Common myeloid progenitor, CD34-positive (primary cell): ENCODE results near the gene SLC7A11.
"Not testable (repeated sequence)": the region's sequence is repeated elsewhere in the genome, so short reads cannot be mapped to it uniquely, and the experiment has no call there.

Experiments used
- CTCF ChIA-PET: fragments of 350-600 bp; sonication (Branson Sonifier 250); formaldehyde crosslinking; loops from one replicate; lab custom pipeline; 2021; ENCODE audit warnings: antibody characterized with exemption; lab: Charles Lee
- POLR2A ChIA-PET: fragments of 350-600 bp; sonication (Branson Sonifier 250); formaldehyde crosslinking; loops from one replicate; lab custom pipeline; 2021; ENCODE audit warnings: antibody characterized with exemption; lab: Charles Lee
- DNase-seq, 3 donors: peaks; one replicate each; pipeline versions ENCODE4 v3.0.0 to v3.0.0-alpha.2; 2013
- H3K27ac ChIP-seq, 2 experiments: 1 replicate in 1 of 2; 2 replicates in 1 of 2; pipeline ENCODE4 v1.7.0; 2013; ENCODE audit warnings: inconsistent platforms in 2 of 2, low read length in 2 of 2, mild to moderate bottlenecking in 2 of 2, low read depth in 1 of 2, moderate library complexity in 1 of 2; ENCODE audit not compliant: severe bottlenecking in 2 of 2, insufficient read depth in 1 of 2, poor library complexity in 1 of 2
- H3K27me3 ChIP-seq, 5 experiments: replicated peaks in 2 of 5; 1 replicate in 3 of 5; 2 replicates in 2 of 5; pipeline versions ENCODE4 v1.6.1 to v1.7.0; 2013; ENCODE audit warnings: low read length in 4 of 5, mild to moderate bottlenecking in 2 of 5, moderate library complexity in 2 of 5, inconsistent platforms in 1 of 5; ENCODE audit not compliant: insufficient read depth in 5 of 5, control insufficient read depth in 4 of 5
- H3K36me3 ChIP-seq, 4 experiments: 1 replicate in 2 of 4; 2 replicates in 2 of 4; pipeline versions ENCODE4 v1.6.1 to v1.7.0; 2013; ENCODE audit warnings: low read length in 3 of 4, control low read depth in 1 of 4, mild to moderate bottlenecking in 1 of 4; ENCODE audit not compliant: control insufficient read depth in 4 of 4, insufficient read depth in 4 of 4
- H3K4me1 ChIP-seq, 4 experiments: 1 replicate in 3 of 4; 2 replicates in 1 of 4; pipeline versions ENCODE4 v1.6.1 to v1.7.1; 2013; ENCODE audit warnings: low read length in 3 of 4, mild to moderate bottlenecking in 3 of 4, control low read depth in 1 of 4, inconsistent platforms in 1 of 4, moderate library complexity in 1 of 4; ENCODE audit not compliant: control insufficient read depth in 4 of 4, insufficient read depth in 4 of 4; ENCODE audit errors: control extremely low read depth in 1 of 4
- H3K4me3 ChIP-seq, 7 experiments: 1 replicate in 4 of 7; 2 replicates in 3 of 7; pipeline versions ENCODE4 v1.5.1 to v1.7.0; 2013; ENCODE audit warnings: mild to moderate bottlenecking in 7 of 7, low read length in 6 of 7, moderate library complexity in 6 of 7, inconsistent platforms in 2 of 7, low read depth in 2 of 7, control low read depth in 1 of 7; ENCODE audit not compliant: insufficient read depth in 4 of 7, control insufficient read depth in 1 of 7; ENCODE audit errors: extremely low read depth in 1 of 7
- H3K9me3 ChIP-seq, 5 experiments: 1 replicate in 4 of 5; 2 replicates in 1 of 5; pipeline versions ENCODE4 v1.6.1 to v1.7.1; 2013; ENCODE audit warnings: low read length in 4 of 5, mild to moderate bottlenecking in 2 of 5, inconsistent platforms in 1 of 5, low read depth in 1 of 5, moderate library complexity in 1 of 5; ENCODE audit not compliant: control insufficient read depth in 4 of 5, insufficient read depth in 2 of 5; ENCODE audit errors: control extremely low read depth in 1 of 5
- WGBS: methylation state at CpG from one replicate; pipeline ENCODE4 v1.1.5; 2013; ENCODE audit not compliant: insufficient coverage; 5-methylcytosine and 5-hydroxymethylcytosine counted together

Gene SLC7A11

DNA sequence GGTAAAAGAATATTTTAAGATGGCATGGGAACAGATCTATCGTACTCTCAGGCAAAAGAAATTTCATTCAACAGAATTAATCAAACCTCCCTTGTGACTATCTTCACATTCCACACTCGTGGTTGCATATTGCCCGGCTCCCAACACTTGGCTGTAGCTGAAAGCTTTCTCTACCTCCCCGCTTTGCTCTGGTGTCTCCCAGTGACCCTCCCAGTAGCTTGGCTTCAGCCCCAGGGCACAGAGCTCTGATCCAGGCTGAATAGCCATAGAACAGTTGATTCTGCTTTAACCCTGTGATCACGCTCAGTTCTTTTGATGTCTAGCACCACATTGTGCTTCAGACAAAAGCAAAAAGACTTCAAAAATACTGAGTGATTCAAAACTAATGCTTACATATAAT, 24.6 kb downstream of the SLC7A11 start:
- no peak for DNase-seq
- WGBS: 100% methylated on average over 3 of the region's 5 CpGs
- POLR2A ChIA-PET: no interaction called here
- Histone ChIP-seq H3K4me1 (no peaks in the 10 kb centered on the region), H3K27me3 (no peaks in the 10 kb centered on the region), H3K4me3 (no peak overlapping the region), H3K36me3 (peaks cover 0 to 4% (median 0%) of the 10 kb centered on the region in 4 experiments), H3K9me3 (no peaks in the 10 kb centered on the region), H3K27ac (no peak overlapping the region)
- CTCF ChIA-PET: interaction anchor here (1.5 kb wide), 1 partner anchor 13 kb away, joined by 4 read pairs; no protein-coding TSS in a partner anchor

DNA sequence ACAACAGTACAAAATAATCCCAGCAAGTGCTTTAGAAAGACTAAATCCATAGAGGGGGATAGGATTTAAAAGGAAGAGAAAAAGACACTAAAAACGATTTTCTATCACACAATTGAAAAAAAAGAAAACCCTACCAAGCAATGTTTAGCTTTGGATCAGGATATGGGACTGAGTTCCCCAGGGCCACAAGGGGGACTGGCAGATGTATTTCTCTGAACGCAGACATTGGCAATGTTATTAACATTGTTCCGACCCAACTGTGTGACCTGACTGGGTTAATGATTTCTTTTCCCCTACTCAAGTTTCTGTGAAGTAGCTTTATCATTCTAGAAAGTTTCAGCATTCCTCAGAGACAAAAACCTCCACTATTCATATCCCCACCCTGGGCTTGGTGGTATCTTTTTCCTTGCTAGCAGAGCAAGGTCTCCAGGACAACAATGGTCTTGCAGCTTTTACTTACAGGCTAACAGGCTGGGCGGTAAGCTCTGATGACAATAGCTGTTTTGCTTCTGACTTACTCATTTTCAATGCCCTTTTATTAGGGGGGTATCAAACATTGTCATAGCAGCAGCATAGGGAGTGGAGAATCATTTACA, 25.8 kb downstream of the SLC7A11 start:
- WGBS: 90% methylated on average over 3 of the region's 4 CpGs
- H3K36me3 ChIP-seq: peaks cover 0 to 4% (median 0%) of the 10 kb centered on the region in 4 experiments
- no peaks in the 10 kb centered on the region for H3K9me3 ChIP-seq
- POLR2A ChIA-PET: no interaction called here
- CTCF ChIA-PET: interaction anchor here (1.3 kb wide), 1 partner anchor 13 kb away, joined by 4 read pairs; no protein-coding TSS in a partner anchor
- H3K4me3 ChIP-seq: no peak overlapping the region
- no peak for DNase-seq
- no peaks in the 10 kb centered on the region for H3K27me3 ChIP-seq
- no peak overlapping the region for H3K27ac ChIP-seq
- H3K4me1 ChIP-seq: no peaks in the 10 kb centered on the region

DNA sequence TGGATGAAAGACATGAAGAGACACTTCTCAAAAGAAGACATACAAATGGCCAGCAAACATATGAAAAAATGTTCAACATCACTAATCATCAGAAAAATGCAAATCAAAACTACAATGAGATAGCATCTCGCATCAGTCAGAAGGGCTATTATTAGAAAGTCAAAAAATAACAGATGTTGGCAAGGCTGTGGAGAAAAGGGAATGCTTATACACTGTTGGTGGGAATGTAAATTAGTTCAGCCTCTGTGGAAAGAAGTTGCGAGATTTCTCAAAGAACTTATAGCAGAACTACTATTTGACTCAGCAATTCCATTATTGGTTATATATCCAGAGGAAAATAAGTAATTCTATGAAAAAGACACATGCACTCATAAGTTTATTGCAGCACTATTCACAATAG, 31.6 kb downstream of the SLC7A11 start:
- H3K4me1 ChIP-seq, H3K9me3 ChIP-seq, CTCF ChIA-PET, DNase-seq, H3K27ac ChIP-seq, POLR2A ChIA-PET, H3K36me3 ChIP-seq, H3K4me3 ChIP-seq, H3K27me3 ChIP-seq: not testable (repeated sequence)
- no CpG with 5 or more reads among the region's 2 CpGs for WGBS

DNA sequence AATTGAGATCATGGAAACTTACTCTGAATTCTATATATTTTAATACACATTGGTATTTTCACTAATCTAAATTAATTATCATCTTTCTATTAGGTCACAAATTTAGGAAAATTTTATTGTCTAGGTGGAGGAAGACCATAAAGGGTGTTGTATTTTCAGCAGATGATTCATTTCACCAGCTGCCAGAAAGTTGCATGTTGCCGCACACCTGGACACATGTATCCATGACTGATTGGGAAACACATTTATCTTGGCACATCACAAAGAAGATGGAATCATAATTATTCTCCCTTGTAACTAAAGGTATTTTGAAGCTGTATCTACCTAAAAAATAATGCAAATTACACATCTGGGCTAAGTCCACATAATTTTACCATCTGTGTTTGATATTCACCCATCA, 33.1 kb downstream of the SLC7A11 start:
- Histone ChIP-seq H3K27me3 (no peaks in the 10 kb centered on the region), H3K9me3 (no peaks in the 10 kb centered on the region), H3K36me3 (no peaks in the 10 kb centered on the region), H3K4me1 (no peaks in the 10 kb centered on the region), H3K27ac (no peak overlapping the region), H3K4me3 (no peak overlapping the region)
- ChIA-PET POLR2A (no interaction called here), CTCF (no interaction called here)
- WGBS: no CpG with 5 or more reads among the region's 1 CpG
- DNase-seq: no peak

DNA sequence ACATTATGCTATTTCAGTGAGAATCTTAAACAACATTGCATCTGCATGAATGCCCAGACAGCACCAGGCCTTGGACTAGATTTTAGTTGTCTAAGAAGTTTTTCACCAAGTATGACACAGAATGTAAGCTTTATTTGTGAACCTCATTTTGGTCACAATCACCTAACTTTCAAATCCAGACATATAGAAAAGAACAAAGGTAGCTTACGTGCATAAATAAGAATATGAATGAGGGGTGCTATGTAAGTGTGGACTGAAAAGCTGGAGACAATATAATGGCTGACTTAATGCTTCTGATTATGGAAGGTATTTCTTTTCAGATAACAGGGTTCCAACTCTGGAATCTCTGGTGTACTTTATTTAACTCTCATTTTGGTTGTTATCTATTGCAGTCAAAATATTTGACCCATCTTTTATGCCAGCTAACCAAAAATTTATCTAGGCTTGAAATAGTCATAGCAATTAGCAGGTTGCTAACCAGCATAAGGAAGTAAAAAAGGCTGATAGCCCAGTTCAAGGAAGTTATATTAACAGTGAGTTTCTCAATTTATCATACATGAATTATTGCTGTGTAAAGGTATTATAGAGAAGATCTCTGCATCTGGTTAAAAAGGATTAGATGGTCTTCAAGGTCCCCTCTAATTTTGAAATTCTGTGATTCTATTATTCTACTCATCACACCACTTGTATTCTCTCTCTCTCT, 36.5 kb downstream of the SLC7A11 start:
- WGBS: no CpG with 5 or more reads among the region's 1 CpG
- CTCF ChIA-PET: interaction anchor here (1.0 to 1.6 kb wide), 2 partner anchors 12 to 115 kb away, joined by 3 to 4 read pairs; no protein-coding TSS in a partner anchor
- no peak for DNase-seq

DNA sequence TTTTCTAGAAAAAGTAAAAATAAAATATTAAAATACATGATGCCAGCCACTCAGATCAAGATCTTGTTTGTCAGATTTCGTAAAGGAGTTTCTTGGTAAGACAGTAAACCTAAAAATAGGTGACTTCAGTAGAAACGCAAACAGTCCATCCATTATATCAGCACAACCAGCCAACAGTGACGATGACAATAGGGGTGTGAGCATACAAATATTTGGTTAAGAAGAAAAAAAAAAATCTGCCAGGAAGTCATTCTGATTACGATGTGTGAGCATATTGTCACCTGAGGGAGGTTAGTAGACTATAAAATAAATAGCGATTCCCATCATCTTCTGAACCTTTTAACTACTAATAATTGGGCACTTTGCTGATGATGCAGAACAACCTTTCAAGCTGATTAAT, 37.6 kb downstream of the SLC7A11 start:
- POLR2A ChIA-PET: no interaction called here
- H3K9me3 ChIP-seq: no peaks in the 10 kb centered on the region
- no peaks in the 10 kb centered on the region for H3K27me3 ChIP-seq
- no peaks in the 10 kb centered on the region for H3K36me3 ChIP-seq
- no peak overlapping the region for H3K27ac ChIP-seq
- no peaks in the 10 kb centered on the region for H3K4me1 ChIP-seq
- no CpG with 5 or more reads among the region's 5 CpGs for WGBS
- DNase-seq: no peak
- CTCF ChIA-PET: interaction anchor here (1.0 to 1.6 kb wide), 2 partner anchors 13 to 114 kb away, joined by 3 to 4 read pairs; no protein-coding TSS in a partner anchor
- no peak overlapping the region for H3K4me3 ChIP-seq

More for the DNA sequence above, 36.5 kb downstream of the SLC7A11 start:
- POLR2A ChIA-PET: no interaction called here
- no peaks in the 10 kb centered on the region for H3K36me3 ChIP-seq
- no peak overlapping the region for H3K4me3 ChIP-seq
- no peaks in the 10 kb centered on the region for H3K4me1 ChIP-seq
- no peaks in the 10 kb centered on the region for H3K9me3 ChIP-seq
- no peaks in the 10 kb centered on the region for H3K27me3 ChIP-seq
- no peak overlapping the region for H3K27ac ChIP-seq

DNA sequence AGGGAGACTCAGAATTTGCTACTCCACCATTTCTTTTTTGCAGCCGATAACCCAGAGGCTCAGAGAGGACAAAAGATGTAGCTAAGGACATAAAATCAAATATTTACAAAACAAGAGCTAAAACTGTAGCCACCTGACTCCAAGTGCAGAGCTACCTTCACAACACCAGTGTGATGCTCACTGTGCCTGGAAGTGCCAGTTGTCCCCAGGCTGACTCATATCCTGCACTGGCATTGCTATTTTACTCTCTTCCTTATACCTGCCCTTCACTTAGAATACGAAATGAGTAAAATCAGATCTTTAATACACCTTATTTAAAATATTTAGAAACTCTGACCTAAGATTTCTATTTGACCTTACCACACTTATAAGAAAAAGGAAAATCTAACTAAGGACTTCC, 39.5 kb downstream of the SLC7A11 start:
- ChIA-PET CTCF (no interaction called here), POLR2A (no interaction called here)
- Histone ChIP-seq H3K27ac (no peak overlapping the region), H3K9me3 (no peaks in the 10 kb centered on the region), H3K4me1 (no peaks in the 10 kb centered on the region), H3K4me3 (no peak overlapping the region), H3K27me3 (no peaks in the 10 kb centered on the region), H3K36me3 (no peaks in the 10 kb centered on the region)
- no peak for DNase-seq
- 100% methylated on average over 1 of the region's 2 CpGs for WGBS
